ENCODE measurements around the gene PHACTR1.

Gene PHACTR1

DNA sequence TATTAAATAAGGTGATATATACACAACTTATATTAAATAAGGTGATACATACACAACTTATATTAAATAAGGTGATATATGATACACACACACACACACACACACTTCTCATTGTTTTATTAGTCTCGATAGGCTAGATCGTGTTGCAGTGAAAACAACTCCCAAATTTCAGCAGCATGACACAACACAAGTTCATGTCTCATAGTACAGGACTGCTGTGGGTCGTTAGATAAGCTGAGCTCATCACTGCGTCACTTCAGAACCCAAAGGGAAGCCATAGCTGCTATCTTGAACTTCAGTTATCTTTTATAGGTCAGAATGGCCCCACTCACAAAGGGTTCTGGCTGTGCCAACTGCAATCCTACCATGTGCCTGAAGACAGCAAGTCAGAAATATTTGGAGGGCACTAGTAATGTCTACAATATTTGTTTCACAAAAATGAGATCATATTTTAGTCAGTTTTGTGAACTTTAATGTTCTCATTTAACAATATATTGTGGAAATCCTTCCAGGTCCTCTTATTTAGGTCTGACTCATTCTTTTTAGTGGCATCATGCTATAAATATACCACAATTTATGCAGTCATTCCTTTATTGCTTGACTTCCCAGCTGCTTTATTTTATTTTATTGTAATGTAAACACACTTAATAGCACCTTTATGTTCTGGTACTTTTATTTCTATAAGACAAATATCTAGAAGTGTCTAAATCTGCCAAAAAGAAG lies 290.2 kb downstream of the PHACTR1 start:
- ATAC-seq: no peak
- TF ChIP-seq BACH2 (CRISPR knock-in tag; IDR thresholded peaks at IDR 0.05; ENCODE audit: borderline replicate concordance) (no peak), SNAI2 (CRISPR knock-in tag; IDR thresholded peaks at IDR 0.05) (no peak), ZFP3 (CRISPR knock-in tag; IDR thresholded peaks at IDR 0.05) (no peak), CSDC2 (CRISPR knock-in tag; IDR thresholded peaks at IDR 0.05) (no peak), PPARA (CRISPR knock-in tag; IDR thresholded peaks at IDR 0.05; ENCODE audit: borderline replicate concordance) (no peak), ZNF565 (CRISPR knock-in tag; conservative IDR thresholded peaks at IDR 0.05; ENCODE audit: low read depth) (no peak)
- TF ChIP-seq, protein P1, sequence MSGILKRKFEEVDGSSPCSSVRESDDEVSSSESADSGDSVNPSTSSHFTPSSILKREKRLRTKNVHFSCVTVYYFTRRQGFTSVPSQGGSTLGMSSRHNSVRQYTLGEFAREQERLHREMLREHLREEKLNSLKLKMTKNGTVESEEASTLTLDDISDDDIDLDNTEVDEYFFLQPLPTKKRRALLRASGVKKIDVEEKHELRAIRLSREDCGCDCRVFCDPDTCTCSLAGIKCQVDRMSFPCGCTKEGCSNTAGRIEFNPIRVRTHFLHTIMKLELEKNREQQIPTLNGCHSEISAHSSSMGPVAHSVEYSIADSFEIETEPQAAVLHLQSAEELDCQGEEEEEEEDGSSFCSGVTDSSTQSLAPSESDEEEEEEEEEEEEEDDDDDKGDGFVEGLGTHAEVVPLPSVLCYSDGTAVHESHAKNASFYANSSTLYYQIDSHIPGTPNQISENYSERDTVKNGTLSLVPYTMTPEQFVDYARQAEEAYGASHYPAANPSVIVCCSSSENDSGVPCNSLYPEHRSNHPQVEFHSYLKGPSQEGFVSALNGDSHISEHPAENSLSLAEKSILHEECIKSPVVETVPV (CRISPR knock-in tag; IDR thresholded peaks at IDR 0.05): no peak
- TF ChIP-seq, protein P2, sequence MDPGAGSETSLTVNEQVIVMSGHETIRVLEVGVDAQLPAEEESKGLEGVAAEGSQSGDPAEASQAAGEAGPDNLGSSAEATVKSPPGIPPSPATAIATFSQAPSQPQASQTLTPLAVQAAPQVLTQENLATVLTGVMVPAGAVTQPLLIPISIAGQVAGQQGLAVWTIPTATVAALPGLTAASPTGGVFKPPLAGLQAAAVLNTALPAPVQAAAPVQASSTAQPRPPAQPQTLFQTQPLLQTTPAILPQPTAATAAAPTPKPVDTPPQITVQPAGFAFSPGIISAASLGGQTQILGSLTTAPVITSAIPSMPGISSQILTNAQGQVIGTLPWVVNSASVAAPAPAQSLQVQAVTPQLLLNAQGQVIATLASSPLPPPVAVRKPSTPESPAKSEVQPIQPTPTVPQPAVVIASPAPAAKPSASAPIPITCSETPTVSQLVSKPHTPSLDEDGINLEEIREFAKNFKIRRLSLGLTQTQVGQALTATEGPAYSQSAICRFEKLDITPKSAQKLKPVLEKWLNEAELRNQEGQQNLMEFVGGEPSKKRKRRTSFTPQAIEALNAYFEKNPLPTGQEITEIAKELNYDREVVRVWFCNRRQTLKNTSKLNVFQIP (CRISPR knock-in tag; IDR thresholded peaks at IDR 0.05; ENCODE audit: borderline replicate concordance, low read depth): no peak

DNA sequence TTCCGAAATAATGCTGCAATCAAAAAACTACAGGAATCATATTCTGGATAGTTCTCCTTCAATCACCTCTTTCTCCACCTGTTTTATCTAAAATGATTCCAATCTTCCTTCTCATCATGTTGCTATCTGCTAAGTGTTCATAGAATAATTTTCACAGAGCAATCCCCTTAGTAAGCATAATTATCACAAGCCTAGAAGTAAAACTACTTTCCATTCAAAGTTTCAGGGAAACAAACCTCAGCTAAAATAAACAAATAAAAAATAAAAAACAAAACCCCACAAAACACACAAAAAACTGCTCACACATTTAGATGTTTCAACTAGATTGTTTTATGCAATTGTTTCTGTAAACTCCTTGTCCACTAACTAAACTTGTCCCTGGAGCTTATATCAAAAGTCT lies 291.2 kb downstream of the PHACTR1 start:
- no peak for ATAC-seq
- TF ChIP-seq TCF4 (CRISPR knock-in tag; IDR thresholded peaks at IDR 0.05; ENCODE audit: borderline replicate concordance) (no peak), ZNF70 (CRISPR knock-in tag; IDR thresholded peaks at IDR 0.05) (no peak), OSR1 (CRISPR knock-in tag; IDR thresholded peaks at IDR 0.05) (no peak), ZC3H10 (CRISPR knock-in tag; IDR thresholded peaks at IDR 0.05) (no peak), ESRRG (CRISPR knock-in tag; IDR thresholded peaks at IDR 0.05) (no peak), ARNTL (CRISPR knock-in tag; IDR thresholded peaks at IDR 0.05; ENCODE audit: borderline replicate concordance, low read depth) (no peak), ISL1 (CRISPR knock-in tag; IDR thresholded peaks at IDR 0.05) (no peak), ZFP30 (CRISPR knock-in tag; IDR thresholded peaks at IDR 0.05) (no peak), CSDC2 (CRISPR knock-in tag; IDR thresholded peaks at IDR 0.05) (no peak), ZFP3 (CRISPR knock-in tag; IDR thresholded peaks at IDR 0.05) (no peak), ZNF8 (CRISPR knock-in tag; IDR thresholded peaks at IDR 0.05) (no peak), GLIS3 (CRISPR knock-in tag; IDR thresholded peaks at IDR 0.05) (no peak), ZNF565 (CRISPR knock-in tag; conservative IDR thresholded peaks at IDR 0.05; ENCODE audit: low read depth) (no peak)

DNA sequence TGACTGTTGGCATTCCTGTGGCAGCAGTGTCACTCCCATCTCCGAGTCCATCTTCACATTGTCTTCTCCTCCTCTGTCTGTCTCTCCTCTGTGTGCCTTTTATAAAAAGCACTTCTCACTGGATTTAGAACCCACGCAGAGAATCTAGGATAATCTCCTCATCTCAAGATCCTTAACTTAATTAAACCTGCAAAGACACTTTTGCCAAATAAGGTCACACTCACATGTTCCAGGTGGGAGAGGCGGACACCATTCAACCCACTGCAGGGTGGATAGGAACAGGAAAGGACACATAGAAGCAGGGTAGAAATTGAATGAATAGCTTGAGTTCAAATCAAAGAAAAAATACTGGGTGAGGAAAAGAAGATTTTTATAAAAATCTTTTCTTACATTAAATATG lies 292.5 kb downstream of the PHACTR1 start:
- TF ChIP-seq, protein P2 (CRISPR knock-in tag; IDR thresholded peaks at IDR 0.05; ENCODE audit: borderline replicate concordance, low read depth): no peak
- no peak for TF ChIP-seq RARB (CRISPR knock-in tag; IDR thresholded peaks at IDR 0.05)
- no peak for TF ChIP-seq TOX (CRISPR knock-in tag; IDR thresholded peaks at IDR 0.05; ENCODE audit: borderline replicate concordance)
- TF ChIP-seq, protein P3, sequence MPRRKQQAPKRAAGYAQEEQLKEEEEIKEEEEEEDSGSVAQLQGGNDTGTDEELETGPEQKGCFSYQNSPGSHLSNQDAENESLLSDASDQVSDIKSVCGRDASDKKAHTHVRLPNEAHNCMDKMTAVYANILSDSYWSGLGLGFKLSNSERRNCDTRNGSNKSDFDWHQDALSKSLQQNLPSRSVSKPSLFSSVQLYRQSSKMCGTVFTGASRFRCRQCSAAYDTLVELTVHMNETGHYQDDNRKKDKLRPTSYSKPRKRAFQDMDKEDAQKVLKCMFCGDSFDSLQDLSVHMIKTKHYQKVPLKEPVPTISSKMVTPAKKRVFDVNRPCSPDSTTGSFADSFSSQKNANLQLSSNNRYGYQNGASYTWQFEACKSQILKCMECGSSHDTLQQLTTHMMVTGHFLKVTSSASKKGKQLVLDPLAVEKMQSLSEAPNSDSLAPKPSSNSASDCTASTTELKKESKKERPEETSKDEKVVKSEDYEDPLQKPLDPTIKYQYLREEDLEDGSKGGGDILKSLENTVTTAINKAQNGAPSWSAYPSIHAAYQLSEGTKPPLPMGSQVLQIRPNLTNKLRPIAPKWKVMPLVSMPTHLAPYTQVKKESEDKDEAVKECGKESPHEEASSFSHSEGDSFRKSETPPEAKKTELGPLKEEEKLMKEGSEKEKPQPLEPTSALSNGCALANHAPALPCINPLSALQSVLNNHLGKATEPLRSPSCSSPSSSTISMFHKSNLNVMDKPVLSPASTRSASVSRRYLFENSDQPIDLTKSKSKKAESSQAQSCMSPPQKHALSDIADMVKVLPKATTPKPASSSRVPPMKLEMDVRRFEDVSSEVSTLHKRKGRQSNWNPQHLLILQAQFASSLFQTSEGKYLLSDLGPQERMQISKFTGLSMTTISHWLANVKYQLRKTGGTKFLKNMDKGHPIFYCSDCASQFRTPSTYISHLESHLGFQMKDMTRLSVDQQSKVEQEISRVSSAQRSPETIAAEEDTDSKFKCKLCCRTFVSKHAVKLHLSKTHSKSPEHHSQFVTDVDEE (CRISPR knock-in tag; IDR thresholded peaks at IDR 0.05): no peak
- TF ChIP-seq ZNF8 (CRISPR knock-in tag; IDR thresholded peaks at IDR 0.05): no peak
- no peak for TF ChIP-seq BACH2 (CRISPR knock-in tag; IDR thresholded peaks at IDR 0.05; ENCODE audit: borderline replicate concordance)
- no peak for TF ChIP-seq ISL1 (CRISPR knock-in tag; IDR thresholded peaks at IDR 0.05)
- no peak for TF ChIP-seq ZFP30 (CRISPR knock-in tag; IDR thresholded peaks at IDR 0.05)
- TF ChIP-seq TCF4 (CRISPR knock-in tag; IDR thresholded peaks at IDR 0.05; ENCODE audit: borderline replicate concordance): no peak
- no peak for TF ChIP-seq GLIS3 (CRISPR knock-in tag; IDR thresholded peaks at IDR 0.05)
- TF ChIP-seq, protein P1 (CRISPR knock-in tag; IDR thresholded peaks at IDR 0.05): no peak
- TF ChIP-seq, protein P4, sequence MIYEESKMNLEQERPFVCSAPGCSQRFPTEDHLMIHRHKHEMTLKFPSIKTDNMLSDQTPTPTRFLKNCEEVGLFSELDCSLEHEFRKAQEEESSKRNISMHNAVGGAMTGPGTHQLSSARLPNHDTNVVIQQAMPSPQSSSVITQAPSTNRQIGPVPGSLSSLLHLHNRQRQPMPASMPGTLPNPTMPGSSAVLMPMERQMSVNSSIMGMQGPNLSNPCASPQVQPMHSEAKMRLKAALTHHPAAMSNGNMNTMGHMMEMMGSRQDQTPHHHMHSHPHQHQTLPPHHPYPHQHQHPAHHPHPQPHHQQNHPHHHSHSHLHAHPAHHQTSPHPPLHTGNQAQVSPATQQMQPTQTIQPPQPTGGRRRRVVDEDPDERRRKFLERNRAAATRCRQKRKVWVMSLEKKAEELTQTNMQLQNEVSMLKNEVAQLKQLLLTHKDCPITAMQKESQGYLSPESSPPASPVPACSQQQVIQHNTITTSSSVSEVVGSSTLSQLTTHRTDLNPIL (CRISPR knock-in tag; IDR thresholded peaks at IDR 0.05; ENCODE audit: low read depth): no peak
- TF ChIP-seq OSR1 (CRISPR knock-in tag; IDR thresholded peaks at IDR 0.05): no peak
- no peak for TF ChIP-seq SNAI2 (CRISPR knock-in tag; IDR thresholded peaks at IDR 0.05)
- ATAC-seq: no peak

All from SK-N-SH treated with all-trans-retinoic acid at 6 μM for 48 hours (cell line).